Measurements from ENCODE around the gene SH2D7.

Gene SH2D7

GRCh38 chr15:78104566-78105475 is 12.5 kb downstream of the SH2D7 start:
- DNase-seq (ENCODE audit: low read depth), result no peak

- no peak for DNase-seq (ENCODE audit: low read depth)
Observed at GRCh38 chr15:78105476-78106241, 13.3 kb downstream of the SH2D7 start.

GRCh38 chr15:78107471-78107870 is 15.1 kb downstream of the SH2D7 start:
- DNase-seq (ENCODE audit: low read depth), result no peak

DNA sequence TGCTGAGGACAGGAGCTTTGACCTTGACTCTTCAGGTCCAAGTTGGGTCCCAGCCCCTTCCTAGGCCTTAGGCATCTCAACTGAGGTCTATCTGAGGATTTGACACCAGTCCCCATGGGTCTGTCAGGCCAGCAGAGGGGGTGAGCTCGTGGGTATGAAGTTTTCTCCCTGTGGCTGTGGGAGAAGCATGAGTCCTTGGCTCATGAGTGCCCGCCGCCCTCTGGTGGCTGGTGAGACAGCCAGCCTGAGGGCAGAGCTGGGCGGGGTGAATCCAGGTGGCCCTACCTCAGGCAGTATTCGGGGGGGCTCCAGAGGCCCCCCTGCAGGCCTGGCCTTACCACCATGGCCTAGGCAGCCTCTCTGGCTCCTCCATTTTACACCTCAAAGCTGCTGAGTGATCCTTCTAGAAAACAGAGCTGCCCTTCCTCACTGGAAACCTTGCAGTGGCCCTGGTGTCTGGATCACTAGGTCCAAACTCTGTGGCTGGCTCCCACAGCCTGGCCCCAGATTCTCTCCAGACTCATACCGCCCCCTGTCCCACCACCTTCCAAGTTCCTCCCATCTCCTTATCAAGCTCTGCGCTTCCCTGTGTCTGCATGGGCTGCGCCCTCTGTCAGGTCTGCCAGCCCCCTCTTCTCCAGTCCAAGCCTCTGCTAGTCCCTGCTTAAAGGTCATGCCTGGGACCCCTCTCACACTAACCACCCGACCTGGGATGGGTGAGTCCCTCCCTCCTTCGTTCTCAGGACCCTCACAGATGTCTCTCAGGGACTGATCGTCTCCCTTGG is 16.1 kb downstream of the SH2D7 start:
- DNase-seq (ENCODE audit: low read depth), result peak; percentile 72

GRCh38 chr15:78109156-78109555 is 16.8 kb downstream of the SH2D7 start:
- no peak for DNase-seq (ENCODE audit: low read depth)

GRCh38 chr15:78110096-78110495 is 17.7 kb downstream of the SH2D7 start:
- no peak for DNase-seq (ENCODE audit: low read depth)

DNA sequence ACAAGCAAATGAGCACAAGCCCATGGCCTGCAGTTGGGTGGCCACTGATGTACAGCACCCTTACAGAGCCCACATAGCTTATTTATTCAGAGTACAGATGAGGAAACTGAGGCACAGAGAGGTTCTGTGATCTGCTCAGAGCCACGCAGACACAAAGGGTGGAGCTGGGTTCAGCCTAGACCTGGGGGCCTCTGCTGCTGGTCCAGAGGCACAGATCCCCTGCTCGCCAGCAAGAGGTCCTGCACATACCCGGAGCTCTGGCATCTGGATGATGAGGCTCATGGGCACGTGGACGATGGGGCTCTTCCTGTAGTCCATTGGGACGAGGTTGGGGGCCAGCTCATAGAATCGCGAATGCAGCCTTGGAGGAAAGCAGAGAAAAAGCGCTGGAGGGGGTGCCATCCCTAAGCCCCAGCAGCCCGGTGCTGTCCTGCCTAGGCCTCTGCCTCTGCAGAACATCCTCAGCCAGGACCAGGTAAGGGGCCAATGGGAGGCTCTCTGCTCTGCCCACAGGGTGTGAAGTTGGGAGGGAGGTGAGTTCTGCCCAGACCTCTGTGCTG is 18.6 kb downstream of the SH2D7 start:
- DNase-seq (ENCODE audit: low read depth), result no peak

DNA sequence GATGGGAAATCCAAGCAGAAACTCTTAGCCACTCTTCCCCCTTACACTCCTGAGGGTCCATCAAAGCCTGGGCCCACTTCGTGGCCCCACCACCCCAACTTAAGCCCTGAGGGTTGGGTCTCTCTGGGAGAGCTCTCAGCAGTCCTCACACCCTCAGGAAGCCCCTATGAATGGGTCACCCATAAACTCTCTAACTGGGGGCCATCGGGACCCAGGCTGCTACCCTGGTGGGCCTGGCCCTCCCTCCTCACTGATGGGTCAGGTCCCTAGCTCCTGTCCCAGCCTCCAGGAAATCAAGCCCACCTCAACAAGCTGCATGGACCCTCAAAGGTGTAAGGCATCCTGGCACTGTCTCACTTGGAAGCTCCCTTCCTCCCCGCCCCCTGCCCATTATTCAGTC is 19.4 kb downstream of the SH2D7 start:
- no peak for DNase-seq (ENCODE audit: low read depth)

- DNase-seq (ENCODE audit: low read depth), result no peak
Observed at GRCh38 chr15:78112551-78112950, 20.2 kb downstream of the SH2D7 start.

DNA sequence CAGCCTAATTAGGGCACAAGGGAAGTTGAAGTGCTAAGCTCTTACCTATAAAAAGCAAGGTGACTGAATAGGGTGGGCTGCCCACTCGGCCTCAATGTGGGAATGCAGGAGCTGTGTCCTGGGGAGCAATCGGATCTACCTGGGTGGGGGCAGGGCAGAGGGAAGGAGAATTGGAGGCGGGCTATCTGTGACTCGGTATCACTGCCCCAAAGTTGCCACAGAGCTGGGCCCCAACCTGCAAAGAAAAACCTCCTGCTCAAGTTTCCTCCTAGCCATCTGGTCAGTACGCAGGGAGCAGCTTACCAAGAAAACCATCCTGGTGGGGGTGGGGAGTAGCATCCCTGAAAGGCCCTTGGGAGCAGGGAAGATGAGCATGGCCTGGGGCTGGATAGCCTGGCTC is 28.2 kb downstream of the SH2D7 start:
- no peak for DNase-seq (ENCODE audit: low read depth)

DNA sequence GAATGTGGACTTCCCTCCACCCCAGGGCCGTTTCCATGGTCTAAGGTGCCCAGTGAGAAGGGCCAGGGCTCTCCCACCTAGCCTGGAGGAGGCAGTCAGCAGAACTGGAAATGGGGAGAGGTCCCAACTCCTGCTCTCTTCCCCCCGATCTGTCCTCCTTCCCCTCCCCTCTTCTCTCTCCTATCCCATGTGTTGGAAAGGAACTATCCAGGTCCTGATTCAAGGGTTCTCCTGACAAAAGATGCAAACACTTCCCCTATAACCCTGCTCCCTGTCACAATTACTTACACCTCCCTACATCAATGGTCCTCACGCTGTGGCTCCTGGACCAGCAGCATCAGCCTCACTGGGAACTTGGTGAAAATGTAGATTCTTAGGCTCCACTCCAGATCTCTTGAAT is 32.9 kb downstream of the SH2D7 start:
- no peak for DNase-seq (ENCODE audit: low read depth)

- no peak for DNase-seq (ENCODE audit: low read depth)
Observed at GRCh38 chr15:78127882-78128281, 35.5 kb downstream of the SH2D7 start.

- no peak for DNase-seq (ENCODE audit: low read depth)
Observed at GRCh38 chr15:78129077-78129750, 36.9 kb downstream of the SH2D7 start.

DNA sequence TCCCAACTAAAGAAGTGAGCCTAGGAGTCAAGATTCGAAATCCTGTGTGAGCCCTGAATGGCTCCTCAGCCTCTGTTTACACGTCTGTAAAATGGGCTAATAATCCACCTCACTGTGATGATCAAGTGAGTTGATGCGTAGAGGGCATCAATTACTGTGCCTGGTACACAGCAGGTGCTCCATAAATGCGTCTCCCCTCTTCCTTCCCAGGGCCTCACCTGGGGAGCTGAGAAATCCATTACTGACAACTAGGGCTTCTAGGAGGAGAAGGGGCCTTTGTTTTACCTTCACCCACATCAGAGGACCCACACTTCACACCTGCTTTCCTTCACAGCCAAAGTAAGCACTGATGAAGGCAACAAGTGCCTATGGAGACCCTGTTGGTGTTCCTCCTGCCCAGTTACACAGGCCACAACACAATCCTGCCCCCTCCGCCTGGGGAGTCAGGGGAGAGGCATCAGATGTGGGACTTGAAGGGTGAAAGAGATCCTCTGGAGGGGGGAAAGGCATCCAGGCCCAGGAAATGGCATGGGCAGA is 37.5 kb downstream of the SH2D7 start:
- no peak for DNase-seq (ENCODE audit: low read depth)

GRCh38 chr15:78130466-78131294 is 38.3 kb downstream of the SH2D7 start:
- DNase-seq (ENCODE audit: low read depth), result peak; percentile 26

- peak; percentile 72 for DNase-seq (ENCODE audit: low read depth)
Observed at GRCh38 chr15:78131295-78132061, 39.1 kb downstream of the SH2D7 start, which contains the start of gene CIB2. Gene CIB2 (minus strand): TSS chr15:78131445. CDS start chr15:78131215, 230 bp downstream.

- DNase-seq (ENCODE audit: low read depth), result no peak
Observed at GRCh38 chr15:78133801-78134200, 41.4 kb downstream of the SH2D7 start.

- DNase-seq (ENCODE audit: low read depth), result no peak
Observed at GRCh38 chr15:78139578-78139977, 47.2 kb downstream of the SH2D7 start.

- DNase-seq (ENCODE audit: low read depth), result no peak
Observed at GRCh38 chr15:78140292-78140691, 47.9 kb downstream of the SH2D7 start.
